Fibroblast of pulmonary artery (primary cell): Measurements from ENCODE around the gene COG3.
A peak's percentile ranks its signal among the peaks of the same experiment; 100 is the strongest.
"Not testable (repeated sequence)": the region's sequence is repeated elsewhere in the genome, so short reads cannot be mapped to it uniquely, and the experiment has no call there.

ENCODE experiments used
- DNase-seq: peaks from one replicate; pipeline ENCODE4 v3.0.0-alpha.2; 2010; ENCODE audit warnings: low read depth
- H3K4me3 ChIP-seq: replicated peaks from 2 replicates; pipeline ENCODE4 v1.5.1; 2011; ENCODE audit warnings: low read depth, mild to moderate bottlenecking, control low read depth, low read length, moderate library complexity
- CTCF ChIP-seq: IDR thresholded peaks from 2 replicates; pipeline ENCODE4 v1.5.1; 2011; ENCODE audit warnings: mild to moderate bottlenecking, control low read depth, low read length, inconsistent platforms; ENCODE audit errors: missing control alignments

The COG3 gene

GRCh38 chr13:45464687-45465453, at the start of gene COG3:
Gene COG3 (plus strand): TSS chr13:45464939. CDS start chr13:45465037, 98 bp downstream.
- TF ChIP-seq CTCF: no peak
- H3K4me3 ChIP-seq: peak within 1 kb of the TSS; percentile 70
- DNase-seq: peak; percentile 98

GRCh38 chr13:45415112-45415511, 49.6 kb upstream of the COG3 start:
- peak overlapping the region; percentile 24 for H3K4me3 ChIP-seq
- DNase-seq: no peak
- TF ChIP-seq CTCF: no peak

GRCh38 chr13:45416516-45417128, 48.1 kb upstream of the COG3 start:
- H3K4me3 ChIP-seq: peak overlapping the region; percentile 77
- no peak for DNase-seq

GRCh38 chr13:45417790-45418534, 46.8 kb upstream of the COG3 start, which contains the start of gene SLC25A30:
Gene SLC25A30 (minus strand): TSS chr13:45418373. CDS start chr13:45411425, 6,948 bp downstream.
- peak within 1 kb of the TSS; percentile 77 for H3K4me3 ChIP-seq
- DNase-seq: peak; percentile 89
- no peak for TF ChIP-seq CTCF

More at GRCh38 chr13:45416516-45417128, 48.1 kb upstream of the COG3 start:
- no peak for TF ChIP-seq CTCF

- not testable (repeated sequence) for H3K4me3 ChIP-seq, DNase-seq
These were observed 45.4 kb upstream of the COG3 start for GRCh38 chr13:45419389-45419788.

- no peak for TF ChIP-seq CTCF
These were observed 44.8 kb upstream of the COG3 start for GRCh38 chr13:45419945-45420344.

GRCh38 chr13:45422731-45423292, 41.9 kb upstream of the COG3 start:
- TF ChIP-seq CTCF: no peak
- no peak for DNase-seq
- no peak overlapping the region for H3K4me3 ChIP-seq

More at GRCh38 chr13:45419945-45420344, 44.8 kb upstream of the COG3 start:
- H3K4me3 ChIP-seq: no peak overlapping the region
- DNase-seq: no peak

GRCh38 chr13:45426056-45426841, 38.5 kb upstream of the COG3 start:
- DNase-seq, H3K4me3 ChIP-seq: not testable (repeated sequence)
